Fibroblast of lung (primary cell): ENCODE data around the gene TNKS2. TPM values are rescaled to one million over a fixed set of nuclear protein-coding genes. Genes with fewer than 3 reads are reported as not detected.

Experiments
- DNase-seq, 2 donors: peaks; one replicate each; pipeline versions ENCODE4 v3.0.0 to v3.0.0-alpha.2; 2010; ENCODE audit warnings: low read depth in 2 of 2
- H2AFZ ChIP-seq: 2 replicates; pipeline ENCODE4 v1.5.1; 2012; ENCODE audit warnings: low read length, control low read depth, inconsistent platforms
- H3K27ac ChIP-seq: 2 replicates; pipeline ENCODE4 v1.5.1; 2011; ENCODE audit warnings: low read length, control low read depth; ENCODE audit not compliant: insufficient read depth
- H3K27me3 ChIP-seq: 2 replicates; pipeline ENCODE4 v1.5.1; 2011; ENCODE audit warnings: mild to moderate bottlenecking, low read length; ENCODE audit not compliant: control insufficient read depth, insufficient read depth
- H3K36me3 ChIP-seq: 2 replicates; pipeline ENCODE4 v1.5.1; 2011; ENCODE audit warnings: low read length; ENCODE audit not compliant: control insufficient read depth, insufficient read depth
- H3K4me1 ChIP-seq: 2 replicates; pipeline ENCODE4 v1.5.1; 2011; ENCODE audit warnings: low read length; ENCODE audit not compliant: control insufficient read depth, insufficient read depth; ENCODE audit errors: extremely low read depth
- H3K4me2 ChIP-seq: 2 replicates; pipeline ENCODE4 v1.5.1; 2011; ENCODE audit warnings: low read length, control low read depth; ENCODE audit not compliant: insufficient read depth; ENCODE audit errors: extremely low read depth
- H3K4me3 ChIP-seq, 4 experiments: fragments of 200-600 bp in 1 of 4; sonication (generic) in 1 of 4; replicated peaks in 1 of 4; 2 replicates each; pipeline ENCODE4 v1.5.1; 2011 to 2016; ENCODE audit warnings: low read length in 4 of 4, low read depth in 3 of 4, mild to moderate bottlenecking in 3 of 4, control low read depth in 2 of 4, inconsistent platforms in 1 of 4, mixed read lengths in 1 of 4; ENCODE audit not compliant: insufficient read depth in 1 of 4; ENCODE audit errors: control extremely low read depth in 1 of 4
- H3K79me2 ChIP-seq: 2 replicates; pipeline ENCODE4 v1.5.1; 2012; ENCODE audit warnings: mild to moderate bottlenecking, low read length, inconsistent platforms; ENCODE audit not compliant: control insufficient read depth, insufficient read depth
- H3K9ac ChIP-seq: 2 replicates; pipeline ENCODE4 v1.5.1; 2011; ENCODE audit warnings: mild to moderate bottlenecking, low read length, control low read depth; ENCODE audit not compliant: insufficient read depth
- H3K9me3 ChIP-seq: 2 replicates; pipeline ENCODE4 v1.5.1; 2012; ENCODE audit warnings: low read depth, low read length; ENCODE audit not compliant: control insufficient read depth, insufficient read depth
- H4K20me1 ChIP-seq: 2 replicates; pipeline ENCODE4 v1.5.1; 2011; ENCODE audit warnings: low read length; ENCODE audit not compliant: control insufficient read depth, insufficient read depth; ENCODE audit errors: extremely low read depth
- CTCF ChIP-seq, 2 donors: IDR thresholded peaks in 1 of 2; conservative IDR thresholded peaks in 1 of 2; 1 replicate in 1 of 2; 2 replicates in 1 of 2; pipeline ENCODE4 v1.5.1; 2011 to 2012; ENCODE audit warnings: low read length in 2 of 2, control low read depth in 1 of 2, inconsistent platforms in 1 of 2, low read depth in 1 of 2, mild to moderate bottlenecking in 1 of 2
- EZH2 ChIP-seq: IDR thresholded peaks from 2 replicates; pipeline ENCODE4 v1.5.1; 2012; ENCODE audit warnings: low read length, control low read depth, mild to moderate bottlenecking; ENCODE audit errors: missing control alignments
- polyA plus RNA-seq, 2 donors: library from polyadenylated mRNA; depleted of rRNA in 1 of 2; stranded (reverse) in 1 of 2; unstranded in 1 of 2; fragments of >200 nt; gene quantifications; 2 replicates each; pipeline ENCODE4 v1.2.1, GENCODE V29; 2011 to 2012; ENCODE audit warnings: missing spikeins in 1 of 2
- total RNA-seq: library from RNA; depleted of rRNA; stranded (reverse); fragments of >200 nt; gene quantifications from 2 replicates; pipeline ENCODE4 v1.2.1, GENCODE V29; 2014

The TNKS2 gene
- total and polyA plus RNA-seq, 2 donors (not counting 1 experiment from before 2014, with no cell fraction given), result 44.6 to 61.6 TPM

- H3K9ac ChIP-seq, result no peak overlapping the region
- no peak for DNase-seq
- H3K4me2 ChIP-seq, result peak overlapping the region; percentile 93
- H3K9me3 ChIP-seq, result no peaks in the 10 kb centered on the region
- H2AFZ ChIP-seq, result no peak overlapping the region
- H3K27ac ChIP-seq, result no peak overlapping the region
- peaks cover 5% of the 10 kb centered on the region for H3K4me1 ChIP-seq
- no peaks in the 10 kb centered on the region for H4K20me1 ChIP-seq
- H3K79me2 ChIP-seq, result peaks cover 64% of the 10 kb centered on the region
- TF ChIP-seq CTCF (conservative IDR thresholded peaks at IDR 0.05 in 1 of 2, IDR thresholded peaks at IDR 0.05 in 1 of 2; ENCODE audit: low read depth in 1 of 2, low read length in 2 of 2) (no peak), EZH2 (no peak)
- H3K4me3 ChIP-seq, result peak overlapping the region in 2 of 4 experiments; percentile 92 to 96
- H3K36me3 ChIP-seq, result no peaks in the 10 kb centered on the region
- H3K27me3 ChIP-seq, result no peaks in the 10 kb centered on the region
These were observed 2.5 kb downstream of the TNKS2 start for GRCh38 chr10:91800756-91801155.

DNA sequence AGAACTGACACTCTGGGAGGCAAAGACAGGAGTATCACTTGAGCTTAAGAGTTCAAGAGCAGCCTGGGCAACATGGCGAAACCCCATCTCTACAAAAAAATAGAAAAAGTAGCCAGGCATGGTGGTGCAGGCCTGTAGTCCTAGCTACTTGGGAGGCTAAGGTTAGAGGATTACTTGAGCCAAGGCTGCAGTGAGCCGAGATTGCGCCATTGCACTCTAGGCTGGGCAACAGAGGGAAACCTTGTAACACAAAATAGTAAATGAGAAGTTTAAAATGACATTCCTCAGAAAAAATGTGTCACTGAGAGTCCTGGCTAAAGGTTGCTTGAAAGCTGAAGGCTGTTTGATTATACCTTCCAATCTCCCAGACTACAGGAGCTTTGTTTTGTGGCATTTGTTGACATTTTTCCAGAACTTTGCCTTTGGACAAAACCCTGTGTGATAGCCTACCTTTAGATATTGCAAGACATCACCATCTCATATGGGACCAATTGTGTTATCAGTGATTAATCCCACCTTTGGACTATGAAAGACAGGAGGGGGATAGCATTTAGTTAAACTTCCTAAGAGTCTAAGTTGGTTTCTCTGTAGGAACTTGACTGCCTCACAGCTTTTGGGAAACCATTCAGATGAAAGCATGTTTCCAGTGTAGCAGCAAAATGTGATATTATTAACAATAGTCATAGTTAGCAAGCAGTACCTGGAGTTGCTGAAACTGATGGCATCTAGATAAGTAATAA lies 5.3 kb downstream of the TNKS2 start:
- H3K36me3 ChIP-seq, result no peaks in the 10 kb centered on the region
- no peaks in the 10 kb centered on the region for H3K9me3 ChIP-seq
- H3K4me2 ChIP-seq, result no peak overlapping the region
- no peaks in the 10 kb centered on the region for H4K20me1 ChIP-seq
- peaks cover 69% of the 10 kb centered on the region for H3K79me2 ChIP-seq
- H3K27ac ChIP-seq, result no peak overlapping the region
- no peak overlapping the region for H3K4me3 ChIP-seq
- DNase-seq, result no peak
- H3K4me1 ChIP-seq, result peaks cover 3% of the 10 kb centered on the region
- TF ChIP-seq EZH2 (no peak), CTCF (conservative IDR thresholded peaks at IDR 0.05 in 1 of 2, IDR thresholded peaks at IDR 0.05 in 1 of 2; ENCODE audit: low read depth in 1 of 2, low read length in 2 of 2) (no peak)
- no peaks in the 10 kb centered on the region for H3K27me3 ChIP-seq
- H3K9ac ChIP-seq, result no peak overlapping the region
- no peak overlapping the region for H2AFZ ChIP-seq

DNA sequence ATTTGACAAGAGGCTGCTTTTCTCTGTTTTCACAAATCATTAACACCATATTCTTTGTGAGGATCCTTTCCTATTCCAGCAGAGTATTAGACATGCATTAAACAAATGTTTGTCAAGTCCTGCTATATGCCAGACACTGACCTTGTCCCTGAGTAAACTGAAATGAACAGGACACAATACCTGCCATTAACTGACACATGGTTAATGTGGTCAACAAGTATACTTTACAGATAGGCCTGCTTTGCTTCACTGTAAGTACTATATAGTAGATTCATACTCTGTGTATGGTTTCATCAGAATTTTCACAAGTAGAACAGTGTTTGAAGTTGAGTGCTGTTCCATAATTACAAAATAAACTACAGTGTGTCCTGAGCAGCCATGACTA lies 5.9 kb downstream of the TNKS2 start:
- H3K4me2 ChIP-seq, result no peak overlapping the region
- H3K9me3 ChIP-seq, result no peaks in the 10 kb centered on the region
- H3K4me3 ChIP-seq, result no peak overlapping the region
- no peak overlapping the region for H3K27ac ChIP-seq
- H4K20me1 ChIP-seq, result no peaks in the 10 kb centered on the region
- no peaks in the 10 kb centered on the region for H3K27me3 ChIP-seq
- no peaks in the 10 kb centered on the region for H3K36me3 ChIP-seq
- H3K4me1 ChIP-seq, result peaks cover 3% of the 10 kb centered on the region
- TF ChIP-seq CTCF (conservative IDR thresholded peaks at IDR 0.05 in 1 of 2, IDR thresholded peaks at IDR 0.05 in 1 of 2; ENCODE audit: low read depth in 1 of 2, low read length in 2 of 2), result no peak
- no peak for TF ChIP-seq EZH2
- H3K79me2 ChIP-seq, result peaks cover 65% of the 10 kb centered on the region
- no peak for DNase-seq
- H3K9ac ChIP-seq, result no peak overlapping the region
- H2AFZ ChIP-seq, result no peak overlapping the region
